Measurements from ENCODE around the gene RAB14. TPM values are rescaled to one million over a fixed set of nuclear protein-coding genes. Genes with fewer than 3 reads are reported as not detected.
A peak's percentile ranks its signal among the peaks of the same experiment; 100 is the strongest.

The RAB14 gene
- total RNA-seq, 2 experiments from 2014 or later: 58.4 to 61.0 TPM

GRCh38 chr9:121169094-121169601 lies 32.5 kb downstream of the RAB14 start:
- Mint-ChIP-seq H3K4me3 (no peak overlapping the region), H3K36me3 (peaks cover 45% of the 10 kb centered on the region), H3K27ac (peak overlapping the region; percentile 66), H3K27me3 (no peaks in the 10 kb centered on the region), H3K9me3 (no peaks in the 10 kb centered on the region), H3K4me1 (peaks cover 18% of the 10 kb centered on the region)
- no peak for DNase-seq

DNA sequence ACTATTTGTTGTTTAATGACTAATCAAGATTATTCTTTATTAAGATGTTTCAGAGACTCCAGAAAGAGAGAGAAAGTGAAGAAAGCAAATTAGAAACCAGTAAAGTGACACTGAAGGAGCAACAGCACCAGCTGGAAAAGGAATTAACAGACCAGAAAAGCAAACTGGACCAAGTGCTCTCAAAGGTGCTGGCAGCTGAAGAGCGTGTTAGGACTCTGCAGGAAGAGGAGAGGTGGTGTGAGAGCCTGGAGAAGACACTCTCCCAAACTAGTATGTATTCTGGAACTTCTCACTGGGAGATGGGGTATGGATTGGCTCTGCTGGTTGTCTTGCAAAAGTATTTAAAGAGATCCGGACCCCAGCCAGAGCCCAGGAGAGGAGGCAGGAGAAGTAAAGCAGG lies 33.6 kb downstream of the RAB14 start:
- Mint-ChIP-seq H3K27ac (peak overlapping the region; percentile 64), H3K4me1 (peaks cover 15% of the 10 kb centered on the region), H3K4me3 (no peak overlapping the region), H3K27me3 (no peaks in the 10 kb centered on the region), H3K36me3 (peaks cover 43% of the 10 kb centered on the region), H3K9me3 (no peaks in the 10 kb centered on the region)
- no peak for DNase-seq

GRCh38 chr9:121160025-121160424 lies 41.6 kb downstream of the RAB14 start:
- Mint-ChIP-seq H3K27me3 (no peaks in the 10 kb centered on the region), H3K36me3 (peaks cover 39% of the 10 kb centered on the region), H3K4me3 (no peak overlapping the region), H3K4me1 (peaks cover 28% of the 10 kb centered on the region), H3K27ac (peak overlapping the region; percentile 70), H3K9me3 (no peaks in the 10 kb centered on the region)
- no peak for DNase-seq

- H3K4me3 Mint-ChIP-seq: no peak overlapping the region
- peaks cover 34% of the 10 kb centered on the region for H3K4me1 Mint-ChIP-seq
- no peaks in the 10 kb centered on the region for H3K9me3 Mint-ChIP-seq
- H3K27ac Mint-ChIP-seq: no peak overlapping the region
- H3K27me3 Mint-ChIP-seq: no peaks in the 10 kb centered on the region
- DNase-seq: no peak
- H3K36me3 Mint-ChIP-seq: peaks cover 45% of the 10 kb centered on the region
Measured at GRCh38 chr9:121157939-121158338, 43.7 kb downstream of the RAB14 start.

DNA sequence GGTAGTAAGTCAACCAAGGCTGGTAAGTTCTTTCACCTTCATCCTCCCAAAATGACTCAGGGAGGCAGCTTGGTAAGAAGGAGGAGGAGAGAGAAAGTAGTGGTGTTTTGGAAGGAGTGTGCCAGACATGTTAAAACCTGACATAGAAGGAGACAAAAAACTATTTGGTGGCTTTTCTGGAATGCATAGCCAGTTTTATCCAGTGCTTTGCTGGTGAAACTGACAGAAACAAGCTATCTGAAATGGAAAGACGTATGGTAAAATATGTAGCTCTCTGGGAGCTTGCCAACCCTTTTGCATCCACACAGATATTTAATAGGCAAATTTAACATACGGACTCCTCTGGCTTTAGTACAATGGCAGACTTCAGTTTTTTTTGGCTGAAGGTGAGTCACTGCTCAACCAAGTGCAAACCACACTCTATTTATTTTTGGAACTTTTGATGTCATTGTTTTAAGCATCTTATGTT lies 45.4 kb downstream of the RAB14 start:
- peak; percentile 18 for DNase-seq
- H3K4me3 Mint-ChIP-seq: peak overlapping the region; percentile 19
- peaks cover 50% of the 10 kb centered on the region for H3K36me3 Mint-ChIP-seq
- H3K4me1 Mint-ChIP-seq: peaks cover 43% of the 10 kb centered on the region
- H3K27ac Mint-ChIP-seq: peak overlapping the region; percentile 86
- H3K9me3 Mint-ChIP-seq: no peaks in the 10 kb centered on the region
- H3K27me3 Mint-ChIP-seq: no peaks in the 10 kb centered on the region

- Mint-ChIP-seq H3K4me3 (no peak overlapping the region), H3K27ac (peak overlapping the region; percentile 41), H3K9me3 (no peaks in the 10 kb centered on the region), H3K36me3 (peaks cover 55% of the 10 kb centered on the region), H3K4me1 (peaks cover 41% of the 10 kb centered on the region), H3K27me3 (no peaks in the 10 kb centered on the region)
- DNase-seq: no peak
Measured at GRCh38 chr9:121154782-121155181, 46.9 kb downstream of the RAB14 start.

- Mint-ChIP-seq H3K36me3 (peaks cover 55% of the 10 kb centered on the region), H3K4me3 (no peak overlapping the region), H3K27ac (no peak overlapping the region), H3K27me3 (no peaks in the 10 kb centered on the region), H3K4me1 (peaks cover 33% of the 10 kb centered on the region), H3K9me3 (no peaks in the 10 kb centered on the region)
- no peak for DNase-seq
Measured at GRCh38 chr9:121153642-121154041, 48.0 kb downstream of the RAB14 start.

DNA sequence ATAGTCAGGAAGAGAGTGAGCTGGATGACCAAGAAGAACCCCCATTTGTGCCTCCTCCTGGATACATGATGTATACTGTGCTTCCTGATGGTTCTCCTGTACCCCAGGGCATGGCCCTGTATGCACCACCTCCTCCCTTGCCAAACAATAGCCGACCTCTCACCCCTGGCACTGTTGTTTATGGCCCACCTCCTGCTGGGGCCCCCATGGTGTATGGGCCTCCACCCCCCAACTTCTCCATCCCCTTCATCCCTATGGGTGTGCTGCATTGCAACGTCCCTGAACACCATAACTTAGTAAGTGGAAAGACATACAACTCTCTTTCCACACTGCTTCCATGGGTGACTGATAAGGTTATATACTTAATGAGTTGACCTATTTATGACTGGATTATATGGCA lies 51.5 kb downstream of the RAB14 start:
- H3K4me3 Mint-ChIP-seq: no peak overlapping the region
- H3K4me1 Mint-ChIP-seq: peaks cover 21% of the 10 kb centered on the region
- no peaks in the 10 kb centered on the region for H3K27me3 Mint-ChIP-seq
- DNase-seq: no peak
- no peak overlapping the region for H3K27ac Mint-ChIP-seq
- peaks cover 45% of the 10 kb centered on the region for H3K36me3 Mint-ChIP-seq
- no peaks in the 10 kb centered on the region for H3K9me3 Mint-ChIP-seq

GRCh38 chr9:121144482-121144881 lies 57.2 kb downstream of the RAB14 start:
- H3K27ac Mint-ChIP-seq: no peak overlapping the region
- peaks cover 34% of the 10 kb centered on the region for H3K36me3 Mint-ChIP-seq
- peaks cover 6% of the 10 kb centered on the region for H3K4me1 Mint-ChIP-seq
- DNase-seq: no peak
- H3K9me3 Mint-ChIP-seq: no peaks in the 10 kb centered on the region
- H3K4me3 Mint-ChIP-seq: no peak overlapping the region
- no peaks in the 10 kb centered on the region for H3K27me3 Mint-ChIP-seq

- Mint-ChIP-seq H3K27me3 (no peaks in the 10 kb centered on the region), H3K9me3 (no peaks in the 10 kb centered on the region), H3K36me3 (peaks cover 31% of the 10 kb centered on the region), H3K4me1 (peaks cover 6% of the 10 kb centered on the region), H3K4me3 (no peak overlapping the region), H3K27ac (no peak overlapping the region)
- no peak for DNase-seq
Measured at GRCh38 chr9:121143771-121144170, 57.9 kb downstream of the RAB14 start.

GRCh38 chr9:121141706-121142105 lies 60.0 kb downstream of the RAB14 start:
- Mint-ChIP-seq H3K9me3 (no peaks in the 10 kb centered on the region), H3K27me3 (no peaks in the 10 kb centered on the region), H3K36me3 (peaks cover 28% of the 10 kb centered on the region), H3K4me3 (no peak overlapping the region), H3K27ac (no peak overlapping the region), H3K4me1 (peaks cover 8% of the 10 kb centered on the region)
- DNase-seq: no peak

DNA sequence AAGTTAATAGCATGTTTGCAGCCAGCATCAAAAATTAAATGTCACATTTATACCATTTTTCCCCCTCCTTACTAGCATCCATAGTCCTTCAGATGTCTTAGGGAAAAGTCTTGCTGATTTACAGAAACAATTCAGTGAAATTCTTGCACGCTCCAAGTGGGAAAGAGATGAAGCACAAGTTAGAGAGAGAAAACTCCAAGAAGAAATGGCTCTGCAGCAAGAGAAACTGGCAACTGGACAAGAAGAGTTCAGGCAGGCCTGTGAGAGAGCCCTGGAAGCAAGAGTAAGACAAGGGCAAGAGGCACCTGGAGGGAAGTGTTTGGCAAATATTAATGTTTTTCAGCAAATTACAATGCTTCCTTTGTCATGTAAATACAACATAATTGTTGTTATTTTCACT lies 60.4 kb downstream of the RAB14 start:
- Mint-ChIP-seq H3K4me3 (no peak overlapping the region), H3K4me1 (peaks cover 8% of the 10 kb centered on the region), H3K9me3 (no peaks in the 10 kb centered on the region), H3K27ac (no peak overlapping the region), H3K36me3 (peaks cover 28% of the 10 kb centered on the region), H3K27me3 (no peaks in the 10 kb centered on the region)
- no peak for DNase-seq

GRCh38 chr9:121140162-121140561 lies 61.5 kb downstream of the RAB14 start:
- no peak overlapping the region for H3K4me3 Mint-ChIP-seq
- H3K27me3 Mint-ChIP-seq: no peaks in the 10 kb centered on the region
- no peak for DNase-seq
- peaks cover 32% of the 10 kb centered on the region for H3K36me3 Mint-ChIP-seq
- peaks cover 8% of the 10 kb centered on the region for H3K4me1 Mint-ChIP-seq
- no peaks in the 10 kb centered on the region for H3K9me3 Mint-ChIP-seq
- H3K27ac Mint-ChIP-seq: no peak overlapping the region

- Mint-ChIP-seq H3K9me3 (no peaks in the 10 kb centered on the region), H3K36me3 (peaks cover 38% of the 10 kb centered on the region), H3K27me3 (no peaks in the 10 kb centered on the region), H3K4me1 (peaks cover 8% of the 10 kb centered on the region), H3K27ac (no peak overlapping the region), H3K4me3 (no peak overlapping the region)
- DNase-seq: no peak
Measured at GRCh38 chr9:121138973-121139372, 62.7 kb downstream of the RAB14 start.

- Mint-ChIP-seq H3K36me3 (peaks cover 38% of the 10 kb centered on the region), H3K27me3 (no peaks in the 10 kb centered on the region), H3K4me3 (no peak overlapping the region), H3K9me3 (no peaks in the 10 kb centered on the region), H3K27ac (no peak overlapping the region), H3K4me1 (peaks cover 8% of the 10 kb centered on the region)
- DNase-seq: no peak
Measured at GRCh38 chr9:121138561-121138960, 63.1 kb downstream of the RAB14 start.

- Mint-ChIP-seq H3K36me3 (peaks cover 51% of the 10 kb centered on the region), H3K4me3 (no peak overlapping the region), H3K9me3 (peaks cover 9% of the 10 kb centered on the region), H3K4me1 (peaks cover 33% of the 10 kb centered on the region), H3K27me3 (no peaks in the 10 kb centered on the region), H3K27ac (no peak overlapping the region)
- no peak for DNase-seq
Measured at GRCh38 chr9:121135642-121136041, 66.0 kb downstream of the RAB14 start.
